Ectodermal cell (in vitro differentiated cells): ENCODE results near the gene KRT3. TPM values are rescaled to one million over a fixed set of nuclear protein-coding genes. Genes with fewer than 3 reads are reported as not detected.

Source experiments
- H3K27ac ChIP-seq: 2 replicates; pipeline ENCODE4 v1.7.0; 2013; ENCODE audit warnings: mild to moderate bottlenecking, low read depth, low read length; ENCODE audit not compliant: insufficient read depth, poor library complexity, severe bottlenecking
- H3K27me3 ChIP-seq: 2 replicates; pipeline ENCODE4 v1.7.0; 2013; ENCODE audit warnings: mild to moderate bottlenecking, low read length; ENCODE audit not compliant: insufficient read depth, control insufficient read depth, poor library complexity, severe bottlenecking
- H3K36me3 ChIP-seq: one replicate; pipeline ENCODE4 v1.7.0; 2013; ENCODE audit warnings: low read length; ENCODE audit not compliant: control insufficient read depth, insufficient read depth
- H3K4me1 ChIP-seq: one replicate; pipeline ENCODE4 v1.7.0; 2013; ENCODE audit warnings: low read length; ENCODE audit not compliant: control insufficient read depth, insufficient read depth
- H3K4me3 ChIP-seq: 2 replicates; pipeline ENCODE4 v1.7.0; 2013; ENCODE audit warnings: low read depth, low read length, control low read depth; ENCODE audit not compliant: insufficient read depth
- H3K9me3 ChIP-seq: 2 replicates; pipeline ENCODE4 v1.7.0; 2013; ENCODE audit warnings: mild to moderate bottlenecking, low read length, moderate library complexity; ENCODE audit not compliant: control insufficient read depth
- WGBS, 2 experiments: methylation state at CpG; one replicate each; pipeline ENCODE4 v1.1.7; 2013; ENCODE audit warnings: missing lambda C conversion rate in 2 of 2; 5-methylcytosine and 5-hydroxymethylcytosine counted together
- polyA plus RNA-seq, 4 experiments: library from polyadenylated mRNA; stranded (reverse); fragments of 50-300 nt; gene quantifications; one replicate each; pipeline ENCODE4 v1.2.3, GENCODE V29; 2013

KRT3 gene
- polyA plus RNA-seq (2013, experiment 1 of 4), result not detected
- not detected for polyA plus RNA-seq (2013, experiment 2 of 4)
- not detected for polyA plus RNA-seq (2013, experiment 3 of 4)
- polyA plus RNA-seq (2013, experiment 4 of 4), result not detected

DNA sequence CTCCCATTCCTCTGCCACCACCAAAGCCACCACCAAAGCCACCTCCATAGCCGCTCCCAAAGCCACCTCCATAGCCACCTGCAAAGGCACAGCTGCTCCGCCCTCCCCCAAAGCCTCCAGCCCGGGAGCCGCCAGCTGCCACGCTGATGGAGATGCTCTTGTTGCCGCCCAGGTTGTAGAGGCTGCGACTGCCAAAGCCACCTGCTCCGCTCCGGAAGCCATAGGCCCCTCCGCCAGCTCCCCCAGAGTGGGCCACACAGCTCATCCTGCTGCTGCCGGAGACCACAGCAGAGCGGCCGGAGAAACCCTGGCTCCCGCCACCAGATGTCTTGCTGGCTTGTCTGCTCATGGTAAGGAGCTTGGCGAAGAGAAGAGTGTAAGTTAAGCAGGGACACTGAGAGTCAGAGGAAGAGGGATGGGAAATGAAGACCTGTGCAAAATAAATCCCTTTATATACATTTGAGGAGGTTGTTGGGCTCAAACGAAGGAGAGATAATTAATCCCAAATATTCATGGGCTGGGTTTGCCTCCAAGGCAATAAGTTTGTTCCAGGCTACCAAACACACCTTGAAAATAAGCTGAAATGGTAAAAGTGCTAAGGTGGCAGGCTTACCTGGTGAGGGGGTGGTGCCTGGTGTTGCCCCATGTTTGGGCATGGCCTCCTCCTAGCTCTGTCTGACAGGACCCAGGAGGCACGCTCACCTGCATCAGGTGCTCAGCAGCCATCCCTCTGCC, at the start of gene KRT3:
TSS of gene KRT3 (minus strand) at position 424 of the 735 bp plus-strand sequence. CDS start at position 349, 75 bp downstream.
- Histone ChIP-seq H3K9me3 (no peaks in the 10 kb centered on the region), H3K27me3 (no peaks in the 10 kb centered on the region), H3K36me3 (no peaks in the 10 kb centered on the region), H3K27ac (no peak within 1 kb of the TSS), H3K4me1 (no peaks in the 10 kb centered on the region), H3K4me3 (no peak within 1 kb of the TSS)
- WGBS, 2 experiments, result 95 to 96% methylated on average over 17 of the region's 17 CpGs

DNA sequence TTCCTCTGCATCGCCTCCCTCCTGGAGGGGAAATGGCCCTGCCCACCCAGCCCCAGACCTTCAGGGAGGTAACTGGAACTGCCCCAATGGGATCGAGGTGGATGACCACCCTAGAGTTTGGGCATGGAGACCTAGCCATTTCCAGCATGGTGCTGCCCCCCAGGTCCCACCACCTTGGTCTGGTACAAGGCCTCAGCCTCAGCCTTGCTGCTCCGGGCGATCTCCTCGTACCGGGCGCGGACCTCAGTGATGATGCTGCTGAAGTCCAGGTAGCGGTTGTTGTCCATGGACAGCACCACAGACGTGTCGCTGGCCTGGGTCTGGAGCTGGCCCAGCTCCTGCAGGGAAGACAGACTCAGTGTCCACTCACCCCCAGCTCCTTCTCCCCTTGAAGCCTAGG, 48.5 kb upstream of the KRT3 start:
- no peak overlapping the region for H3K27ac ChIP-seq
- H3K4me1 ChIP-seq, result peaks cover 4% of the 10 kb centered on the region
- H3K9me3 ChIP-seq, result no peaks in the 10 kb centered on the region
- no peak overlapping the region for H3K4me3 ChIP-seq
- WGBS, 2 experiments, result 96 to 98% methylated on average over 11 of the region's 11 CpGs
- no peaks in the 10 kb centered on the region for H3K36me3 ChIP-seq
- no peaks in the 10 kb centered on the region for H3K27me3 ChIP-seq

DNA sequence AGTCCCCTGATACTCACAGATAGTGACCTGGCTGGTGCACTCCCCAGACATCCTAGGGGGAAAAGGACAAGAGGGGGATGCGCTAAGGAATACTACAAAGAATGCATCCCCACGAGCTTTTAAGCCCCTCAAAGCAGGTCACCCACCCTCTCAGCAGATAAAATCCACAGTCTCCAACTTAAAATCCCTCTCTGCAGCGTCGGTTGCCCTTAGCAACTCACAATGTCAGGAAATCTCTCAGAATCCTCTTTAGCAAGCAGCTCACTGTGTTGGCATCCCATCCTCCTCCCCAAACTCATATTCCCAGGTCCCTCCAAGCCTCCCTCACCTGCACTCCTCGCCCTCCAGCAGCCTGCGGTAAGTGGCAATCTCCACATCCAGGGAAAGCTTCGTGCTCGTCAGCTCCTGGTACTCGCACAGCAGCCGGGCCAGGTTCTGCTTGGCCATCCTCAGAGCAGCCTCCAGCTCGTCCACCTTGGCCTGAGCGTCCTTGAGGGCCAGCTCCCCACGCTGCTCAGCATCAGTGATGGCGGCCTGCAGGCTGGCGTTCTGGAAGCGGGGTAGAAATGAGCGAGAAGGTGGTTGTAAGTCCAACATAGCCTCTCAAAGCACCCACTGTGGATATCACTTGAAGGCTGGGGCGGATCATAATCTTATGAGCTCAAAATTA, 43.7 kb upstream of the KRT3 start:
- Histone ChIP-seq H3K9me3 (no peaks in the 10 kb centered on the region), H3K36me3 (no peaks in the 10 kb centered on the region), H3K4me1 (peaks cover 12% of the 10 kb centered on the region), H3K27ac (no peak overlapping the region), H3K27me3 (no peaks in the 10 kb centered on the region), H3K4me3 (no peak overlapping the region)
- 84 to 85% methylated on average over 18 of the region's 18 CpGs for WGBS, 2 experiments

DNA sequence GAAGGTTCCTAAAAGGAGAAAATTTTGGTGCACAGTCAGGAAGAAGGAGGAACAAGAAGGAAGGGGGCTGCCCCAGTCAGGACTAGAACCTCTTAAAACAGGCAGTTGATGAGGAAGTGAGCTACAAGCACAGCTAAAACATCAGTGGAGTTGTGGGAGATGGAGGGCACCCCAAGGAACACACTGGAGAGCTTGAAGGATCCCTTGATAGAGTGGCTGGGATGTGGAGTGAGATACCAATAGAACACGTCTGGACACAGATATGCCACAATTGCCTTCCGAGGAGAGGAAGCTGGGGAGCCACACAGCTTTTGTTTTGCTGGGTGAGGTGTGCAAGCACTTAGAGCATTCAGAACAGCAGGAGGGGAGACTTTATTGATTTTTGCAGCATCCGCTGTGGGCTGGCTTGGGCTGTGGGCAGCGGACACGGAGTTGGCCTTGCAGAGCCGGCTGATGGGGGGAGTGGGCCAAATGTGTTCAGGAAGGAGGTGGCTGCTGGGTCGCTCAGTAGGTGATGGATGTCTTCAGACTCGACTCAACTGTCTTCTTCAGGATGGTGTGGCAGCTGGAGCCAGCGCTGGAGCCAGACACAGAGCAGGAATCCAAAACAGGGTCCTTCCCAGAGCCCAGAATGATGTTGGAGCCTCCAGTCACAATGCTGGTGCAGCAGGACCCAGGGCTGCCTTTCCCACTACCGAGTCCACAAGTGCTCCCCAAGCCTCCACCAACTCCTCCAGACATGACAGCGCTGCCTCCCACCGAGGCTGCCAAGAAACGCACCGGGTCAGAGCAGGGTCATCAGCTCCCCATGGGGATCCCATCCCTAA, 42.9 kb upstream of the KRT3 start:
- Histone ChIP-seq H3K27me3 (no peaks in the 10 kb centered on the region), H3K36me3 (no peaks in the 10 kb centered on the region), H3K9me3 (no peaks in the 10 kb centered on the region), H3K4me3 (no peak overlapping the region), H3K4me1 (peaks cover 12% of the 10 kb centered on the region), H3K27ac (no peak overlapping the region)
- WGBS, 2 experiments, result 75 to 77% methylated on average over 14 of the region's 14 CpGs

DNA sequence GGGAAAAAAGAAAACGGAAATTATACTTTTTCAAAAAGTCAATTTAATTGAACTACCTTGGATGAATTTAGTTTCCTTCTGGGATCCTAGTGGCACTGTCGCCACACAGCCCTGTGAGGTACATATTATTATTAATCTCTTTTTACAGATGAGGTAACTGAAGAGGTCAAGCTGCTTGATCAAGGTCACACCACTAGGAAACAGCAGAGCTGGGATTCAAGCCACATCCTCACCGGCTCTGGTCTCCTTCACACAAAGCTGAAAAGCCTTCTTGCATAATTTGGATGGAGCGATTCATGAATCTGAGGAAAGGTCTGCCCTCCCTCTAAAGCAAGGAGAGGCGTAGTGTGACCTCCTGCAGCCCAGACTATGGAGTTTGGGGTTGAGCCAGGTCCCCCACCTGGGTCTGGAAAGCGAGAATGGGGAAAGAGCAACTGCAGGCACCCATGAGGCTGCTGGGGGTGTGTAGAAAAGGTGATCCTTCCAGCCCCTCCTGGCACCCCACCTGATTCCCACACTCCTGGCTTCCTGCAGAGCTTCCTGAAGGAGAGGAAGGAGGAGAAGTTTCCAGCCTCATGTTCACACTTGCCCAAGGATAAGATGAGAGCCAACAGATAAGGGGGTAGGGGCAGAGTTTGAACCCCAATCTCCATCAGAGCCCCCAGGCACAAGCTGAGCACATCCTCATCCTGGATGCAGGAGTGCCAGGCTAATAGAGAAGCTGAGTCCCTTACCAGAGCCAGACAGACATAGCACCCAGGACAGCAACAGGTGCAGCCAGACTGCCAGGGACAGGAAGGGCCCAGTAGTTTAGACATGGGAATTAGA, 42.1 kb upstream of the KRT3 start:
- Histone ChIP-seq H3K36me3 (no peaks in the 10 kb centered on the region), H3K27me3 (no peaks in the 10 kb centered on the region), H3K4me3 (no peak overlapping the region), H3K9me3 (no peaks in the 10 kb centered on the region), H3K4me1 (peaks cover 12% of the 10 kb centered on the region), H3K27ac (no peak overlapping the region)
- 91 to 94% methylated on average over 5 to 6 of the region's 6 CpGs for WGBS, 2 experiments

DNA sequence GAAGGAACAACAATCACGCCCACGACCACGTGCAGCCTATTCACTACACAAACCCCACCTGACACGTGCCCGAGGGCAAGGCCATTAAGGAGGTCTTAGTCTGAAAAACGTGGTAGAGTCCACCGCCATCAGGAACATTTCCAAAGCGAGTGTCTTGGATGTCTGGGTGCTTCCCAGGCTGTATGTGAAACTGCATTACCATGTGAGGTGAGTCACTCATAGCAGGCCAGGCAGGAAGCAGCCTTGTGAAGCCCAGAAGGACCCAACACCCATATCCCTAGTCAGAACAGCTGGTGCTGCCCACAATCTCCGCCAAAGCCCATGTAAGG, 41.5 kb upstream of the KRT3 start:
- 83 to 84% methylated on average over 9 of the region's 9 CpGs for WGBS, 2 experiments
- Histone ChIP-seq H3K27ac (no peak overlapping the region), H3K4me3 (no peak overlapping the region), H3K4me1 (peaks cover 12% of the 10 kb centered on the region), H3K9me3 (no peaks in the 10 kb centered on the region), H3K36me3 (no peaks in the 10 kb centered on the region), H3K27me3 (no peaks in the 10 kb centered on the region)

DNA sequence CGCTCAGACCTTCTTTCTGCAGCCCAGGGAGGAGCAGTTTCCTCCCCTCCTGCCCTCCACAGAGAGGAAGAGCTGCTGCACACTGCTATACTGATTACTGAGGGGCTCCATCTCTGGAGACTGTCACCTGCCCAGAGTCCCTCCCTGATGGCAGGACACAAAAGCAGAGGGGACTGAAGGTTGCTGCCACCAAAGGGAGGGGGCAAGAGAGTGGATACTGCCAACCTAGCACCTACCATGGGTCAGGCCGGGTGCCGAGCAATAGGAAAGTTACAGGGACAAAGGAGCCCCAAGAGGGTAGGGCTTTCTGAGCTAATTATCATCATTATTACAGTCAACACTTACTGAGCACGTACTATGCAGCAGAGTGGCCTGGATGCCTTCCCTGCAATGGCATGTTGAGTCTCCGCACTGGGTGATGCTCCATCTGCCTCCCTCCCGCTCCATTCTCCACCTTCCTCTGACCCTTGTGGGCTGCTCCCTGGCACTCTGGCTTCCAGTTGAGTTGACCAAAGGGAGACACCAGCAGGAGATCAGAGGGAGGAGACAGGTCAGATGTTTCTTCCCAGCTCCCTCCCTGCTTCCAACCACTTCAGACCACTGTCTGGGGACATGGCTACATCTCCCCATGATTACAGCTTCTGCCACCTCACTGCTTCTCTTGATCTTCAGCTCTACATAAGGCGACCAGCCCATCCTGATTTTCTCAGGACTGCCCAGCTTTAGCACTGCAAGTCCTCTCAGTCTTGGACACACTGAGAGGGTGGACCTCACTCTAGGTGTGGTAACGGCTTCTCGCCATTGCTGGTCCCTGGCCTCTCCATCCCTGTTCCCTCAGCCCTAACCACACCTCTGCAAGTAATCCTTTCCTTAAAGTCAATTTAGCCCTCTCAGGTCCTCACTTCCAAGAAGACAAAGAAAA, 40.8 kb upstream of the KRT3 start:
- Histone ChIP-seq H3K36me3 (no peaks in the 10 kb centered on the region), H3K9me3 (no peaks in the 10 kb centered on the region), H3K27me3 (no peaks in the 10 kb centered on the region), H3K4me3 (no peak overlapping the region), H3K4me1 (peaks cover 12% of the 10 kb centered on the region), H3K27ac (no peak overlapping the region)
- 90 to 92% methylated on average over 9 of the region's 9 CpGs for WGBS, 2 experiments

DNA sequence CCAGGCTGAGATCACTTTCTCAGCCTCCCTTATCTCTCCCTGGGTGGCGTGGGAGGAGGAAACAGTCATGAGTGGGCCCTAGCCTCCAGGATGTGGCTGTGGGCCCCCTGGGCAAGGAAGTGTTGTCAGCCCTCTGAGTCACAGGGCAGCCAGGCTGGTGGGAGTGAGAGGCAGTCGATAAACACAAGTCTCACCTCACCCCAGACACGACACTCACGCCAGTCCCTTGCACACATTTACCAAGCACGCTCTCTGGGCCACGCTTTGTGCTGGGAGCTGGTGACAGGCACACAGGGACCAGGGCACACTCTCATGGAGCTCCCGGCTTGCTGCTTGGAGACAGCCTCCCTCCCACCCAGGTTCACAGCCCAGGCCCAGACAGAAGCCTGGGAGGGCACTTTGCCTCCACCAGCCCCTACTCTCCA, 40.1 kb upstream of the KRT3 start:
- H3K4me3 ChIP-seq, result no peak overlapping the region
- no peaks in the 10 kb centered on the region for H3K27me3 ChIP-seq
- H3K36me3 ChIP-seq, result no peaks in the 10 kb centered on the region
- H3K9me3 ChIP-seq, result no peaks in the 10 kb centered on the region
- 91 to 93% methylated on average over 7 of the region's 7 CpGs for WGBS, 2 experiments
- H3K27ac ChIP-seq, result no peak overlapping the region
- peaks cover 12% of the 10 kb centered on the region for H3K4me1 ChIP-seq
